ENCODE measurements around the gene KCTD5.

DNA sequence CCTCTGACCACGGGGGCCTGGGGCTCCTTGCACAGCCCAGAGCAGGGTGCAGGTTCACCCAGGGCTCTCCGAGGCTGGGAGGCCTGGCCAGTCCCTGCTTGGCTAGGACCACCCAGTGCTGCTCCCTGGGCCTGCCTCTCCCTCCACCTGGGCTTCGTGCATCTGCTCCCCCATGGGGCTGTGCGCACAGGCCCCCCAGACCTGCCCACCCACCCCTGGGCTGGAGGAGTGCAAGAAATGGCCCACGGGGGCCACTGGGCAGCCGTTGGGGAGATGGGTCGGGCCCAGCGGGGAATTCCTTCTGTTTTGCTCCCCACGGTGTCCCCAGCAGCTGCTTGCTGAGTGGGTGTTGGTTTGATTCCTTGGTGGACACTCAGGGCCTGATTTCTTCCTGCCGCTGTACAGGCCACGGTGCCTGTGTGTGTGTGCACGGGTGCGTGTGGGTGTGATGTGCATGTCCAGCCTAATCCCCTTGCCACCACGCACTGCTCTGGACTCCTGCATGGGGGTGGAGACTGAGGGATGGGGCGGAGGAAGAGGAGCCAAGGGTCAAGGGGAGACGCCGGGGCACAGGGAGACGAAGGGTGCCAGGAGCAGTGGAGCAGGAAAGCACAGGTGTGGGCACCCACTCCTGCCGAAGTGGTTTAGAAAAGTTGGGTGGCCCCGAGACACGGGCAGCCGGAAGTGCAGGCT is 29.2 kb downstream of the KCTD5 start:
- no peak for TF ChIP-seq POLR2A (IDR thresholded peaks at IDR 0.05)
- TF ChIP-seq, protein P1, sequence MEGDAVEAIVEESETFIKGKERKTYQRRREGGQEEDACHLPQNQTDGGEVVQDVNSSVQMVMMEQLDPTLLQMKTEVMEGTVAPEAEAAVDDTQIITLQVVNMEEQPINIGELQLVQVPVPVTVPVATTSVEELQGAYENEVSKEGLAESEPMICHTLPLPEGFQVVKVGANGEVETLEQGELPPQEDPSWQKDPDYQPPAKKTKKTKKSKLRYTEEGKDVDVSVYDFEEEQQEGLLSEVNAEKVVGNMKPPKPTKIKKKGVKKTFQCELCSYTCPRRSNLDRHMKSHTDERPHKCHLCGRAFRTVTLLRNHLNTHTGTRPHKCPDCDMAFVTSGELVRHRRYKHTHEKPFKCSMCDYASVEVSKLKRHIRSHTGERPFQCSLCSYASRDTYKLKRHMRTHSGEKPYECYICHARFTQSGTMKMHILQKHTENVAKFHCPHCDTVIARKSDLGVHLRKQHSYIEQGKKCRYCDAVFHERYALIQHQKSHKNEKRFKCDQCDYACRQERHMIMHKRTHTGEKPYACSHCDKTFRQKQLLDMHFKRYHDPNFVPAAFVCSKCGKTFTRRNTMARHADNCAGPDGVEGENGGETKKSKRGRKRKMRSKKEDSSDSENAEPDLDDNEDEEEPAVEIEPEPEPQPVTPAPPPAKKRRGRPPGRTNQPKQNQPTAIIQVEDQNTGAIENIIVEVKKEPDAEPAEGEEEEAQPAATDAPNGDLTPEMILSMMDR (IDR thresholded peaks at IDR 0.05): no peak
